Measurements from ENCODE around the gene MORN1. TPM values are rescaled to one million over a fixed set of nuclear protein-coding genes. Genes with fewer than 3 reads are reported as not detected.

The MORN1 gene
- total RNA-seq, 1 donor from 2014 or later = 10.8 TPM

- Mint-ChIP-seq H3K4me1 (ENCODE audit: low read depth, unreplicated experiment) (peaks cover 30% of the 10 kb centered on the region), H3K9me3 (ENCODE audit: unreplicated experiment) (peaks cover 4% of the 10 kb centered on the region), H3K27me3 (ENCODE audit: unreplicated experiment) (peaks cover 4% of the 10 kb centered on the region), H3K4me3 (ENCODE audit: unreplicated experiment) (peak overlapping the region; percentile 79), H3K27ac (ENCODE audit: unreplicated experiment) (no peak overlapping the region), H3K36me3 (ENCODE audit: unreplicated experiment) (peaks cover 5% of the 10 kb centered on the region)
- TF ChIP-seq CTCF (IDR thresholded peaks at IDR 0.05; ENCODE audit: partially characterized antibody, unreplicated experiment) = no peak
- DNase-seq = no peak
Measured at GRCh38 chr1:2389644-2390043, 1.7 kb downstream of the MORN1 start.

GRCh38 chr1:2388004-2388913 is 3.1 kb downstream of the MORN1 start:
- Mint-ChIP-seq H3K36me3 (ENCODE audit: unreplicated experiment) (peaks cover 5% of the 10 kb centered on the region), H3K4me3 (ENCODE audit: unreplicated experiment) (peak overlapping the region; percentile 46), H3K9me3 (ENCODE audit: unreplicated experiment) (peaks cover 9% of the 10 kb centered on the region), H3K27ac (ENCODE audit: unreplicated experiment) (no peak overlapping the region), H3K4me1 (ENCODE audit: low read depth, unreplicated experiment) (peaks cover 32% of the 10 kb centered on the region), H3K27me3 (ENCODE audit: unreplicated experiment) (peaks cover 7% of the 10 kb centered on the region)
- no peak for TF ChIP-seq CTCF (IDR thresholded peaks at IDR 0.05; ENCODE audit: partially characterized antibody, unreplicated experiment)
- DNase-seq = no peak

- peaks cover 5% of the 10 kb centered on the region for H3K36me3 Mint-ChIP-seq (ENCODE audit: unreplicated experiment)
- no peak overlapping the region for H3K4me3 Mint-ChIP-seq (ENCODE audit: unreplicated experiment)
- peaks cover 4% of the 10 kb centered on the region for H3K27me3 Mint-ChIP-seq (ENCODE audit: unreplicated experiment)
- peaks cover 24% of the 10 kb centered on the region for H3K4me1 Mint-ChIP-seq (ENCODE audit: low read depth, unreplicated experiment)
- TF ChIP-seq CTCF (IDR thresholded peaks at IDR 0.05; ENCODE audit: partially characterized antibody, unreplicated experiment) = no peak
- H3K27ac Mint-ChIP-seq (ENCODE audit: unreplicated experiment) = peak overlapping the region; percentile 65
- H3K9me3 Mint-ChIP-seq (ENCODE audit: unreplicated experiment) = peaks cover 5% of the 10 kb centered on the region
- peak; percentile 9 for DNase-seq
Measured at GRCh38 chr1:2386636-2387611, 4.4 kb downstream of the MORN1 start.

- TF ChIP-seq CTCF (IDR thresholded peaks at IDR 0.05; ENCODE audit: partially characterized antibody, unreplicated experiment) = no peak
- Mint-ChIP-seq H3K36me3 (ENCODE audit: unreplicated experiment) (peaks cover 5% of the 10 kb centered on the region), H3K27ac (ENCODE audit: unreplicated experiment) (peak overlapping the region; percentile 65), H3K9me3 (ENCODE audit: unreplicated experiment) (peaks cover 5% of the 10 kb centered on the region), H3K4me3 (ENCODE audit: unreplicated experiment) (peak overlapping the region; percentile 66), H3K27me3 (ENCODE audit: unreplicated experiment) (peaks cover 4% of the 10 kb centered on the region), H3K4me1 (ENCODE audit: low read depth, unreplicated experiment) (peaks cover 24% of the 10 kb centered on the region)
- DNase-seq = peak; percentile 16
Measured at GRCh38 chr1:2385606-2386280, 5.6 kb downstream of the MORN1 start.
